GM12875 (cell line): Measurements from ENCODE around the gene ZNF215.
"Not testable (repeated sequence)": the region's sequence is repeated elsewhere in the genome, so short reads cannot be mapped to it uniquely, and the experiment has no call there.

Experiments used
- H3K4me3 ChIP-seq: one replicate; pipeline ENCODE4 v1.5.1; 2011; ENCODE audit warnings: low read depth, low read length, control low read depth
- TF ChIP-seq, protein P1 (sequence below): IDR thresholded peaks from 2 replicates; pipeline ENCODE4 v1.5.1; 2011; ENCODE audit warnings: low read depth, mild to moderate bottlenecking, control low read depth, inconsistent platforms, low read length, moderate library complexity, borderline replicate concordance; ENCODE audit not compliant: insufficient read depth

ZNF215 gene

DNA sequence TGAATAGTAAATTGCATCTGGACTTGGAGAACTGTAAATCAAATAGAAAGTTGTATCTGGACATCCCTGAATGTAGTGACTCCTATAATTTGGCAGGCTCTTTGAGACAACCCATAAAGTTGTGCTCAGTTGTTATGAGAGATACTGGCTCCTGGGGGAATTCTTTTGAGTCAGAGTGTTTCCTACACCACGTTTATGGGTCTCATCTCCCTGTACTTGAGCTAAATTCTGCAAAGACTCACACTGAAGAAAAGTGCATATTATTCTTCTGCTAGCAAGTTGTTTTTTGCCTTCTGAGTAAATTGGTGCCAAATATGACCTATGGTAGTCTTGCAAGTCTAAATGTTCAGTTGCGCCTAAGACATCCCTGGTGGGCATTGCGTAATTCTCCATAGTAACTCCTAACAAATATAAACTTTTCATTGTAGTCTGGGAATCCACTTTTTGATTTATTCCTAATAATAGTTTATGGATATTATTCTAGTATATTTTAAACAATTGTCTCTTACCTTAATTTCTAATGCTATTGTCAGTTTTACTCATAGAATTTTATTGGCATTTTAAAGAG, 5.0 kb downstream of the ZNF215 start:
- TF ChIP-seq, protein P1, sequence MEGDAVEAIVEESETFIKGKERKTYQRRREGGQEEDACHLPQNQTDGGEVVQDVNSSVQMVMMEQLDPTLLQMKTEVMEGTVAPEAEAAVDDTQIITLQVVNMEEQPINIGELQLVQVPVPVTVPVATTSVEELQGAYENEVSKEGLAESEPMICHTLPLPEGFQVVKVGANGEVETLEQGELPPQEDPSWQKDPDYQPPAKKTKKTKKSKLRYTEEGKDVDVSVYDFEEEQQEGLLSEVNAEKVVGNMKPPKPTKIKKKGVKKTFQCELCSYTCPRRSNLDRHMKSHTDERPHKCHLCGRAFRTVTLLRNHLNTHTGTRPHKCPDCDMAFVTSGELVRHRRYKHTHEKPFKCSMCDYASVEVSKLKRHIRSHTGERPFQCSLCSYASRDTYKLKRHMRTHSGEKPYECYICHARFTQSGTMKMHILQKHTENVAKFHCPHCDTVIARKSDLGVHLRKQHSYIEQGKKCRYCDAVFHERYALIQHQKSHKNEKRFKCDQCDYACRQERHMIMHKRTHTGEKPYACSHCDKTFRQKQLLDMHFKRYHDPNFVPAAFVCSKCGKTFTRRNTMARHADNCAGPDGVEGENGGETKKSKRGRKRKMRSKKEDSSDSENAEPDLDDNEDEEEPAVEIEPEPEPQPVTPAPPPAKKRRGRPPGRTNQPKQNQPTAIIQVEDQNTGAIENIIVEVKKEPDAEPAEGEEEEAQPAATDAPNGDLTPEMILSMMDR = no peak
- H3K4me3 ChIP-seq = no peak overlapping the region

GRCh38 chr11:6932145-6932544, 5.9 kb downstream of the ZNF215 start:
- TF ChIP-seq, protein P1 = no peak

GRCh38 chr11:6941970-6942369, 15.7 kb downstream of the ZNF215 start:
- H3K4me3 ChIP-seq = no peak overlapping the region

More at GRCh38 chr11:6932145-6932544, 5.9 kb downstream of the ZNF215 start:
- no peak overlapping the region for H3K4me3 ChIP-seq

GRCh38 chr11:6943131-6943530, 16.9 kb downstream of the ZNF215 start:
- TF ChIP-seq, protein P1 = no peak
- H3K4me3 ChIP-seq = no peak overlapping the region

More at GRCh38 chr11:6941970-6942369, 15.7 kb downstream of the ZNF215 start:
- TF ChIP-seq, protein P1 = no peak

- H3K4me3 ChIP-seq = not testable (repeated sequence)
Measured at GRCh38 chr11:6954248-6954647, 28.0 kb downstream of the ZNF215 start.

- H3K4me3 ChIP-seq = no peak overlapping the region
- TF ChIP-seq, protein P1 = no peak
Measured at GRCh38 chr11:6962141-6962540, 35.9 kb downstream of the ZNF215 start.

DNA sequence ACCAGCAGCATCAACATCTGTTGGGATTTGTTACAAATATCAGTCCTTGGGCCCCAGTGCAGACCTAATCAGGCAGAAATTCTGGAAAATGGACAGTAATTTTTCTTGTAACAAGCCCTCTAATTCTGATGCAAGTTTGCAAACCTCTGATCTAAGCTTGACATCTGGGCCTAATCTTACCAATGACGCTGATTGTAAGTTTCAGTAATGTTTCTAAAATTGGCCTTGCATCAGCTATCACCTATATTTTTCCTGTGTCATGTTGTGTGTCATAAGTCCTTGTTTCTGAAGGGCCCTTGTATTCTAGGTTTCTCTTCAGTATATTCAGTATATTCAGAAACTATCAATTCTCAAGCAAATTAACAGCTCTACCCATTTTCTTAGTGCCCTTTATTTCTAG, 36.4 kb downstream of the ZNF215 start:
- H3K4me3 ChIP-seq = no peak overlapping the region
- TF ChIP-seq, protein P1 = no peak
